ENCODE data around the gene KRT9.
A peak's percentile ranks its signal among the peaks of the same experiment; 100 is the strongest.
"Not testable (repeated sequence)": the region's sequence is repeated elsewhere in the genome, so short reads cannot be mapped to it uniquely, and the experiment has no call there.

The KRT9 gene

GRCh38 chr17:41548844-41549595 lies 22.8 kb downstream of the KRT9 start:
- TF ChIP-seq, protein P1, sequence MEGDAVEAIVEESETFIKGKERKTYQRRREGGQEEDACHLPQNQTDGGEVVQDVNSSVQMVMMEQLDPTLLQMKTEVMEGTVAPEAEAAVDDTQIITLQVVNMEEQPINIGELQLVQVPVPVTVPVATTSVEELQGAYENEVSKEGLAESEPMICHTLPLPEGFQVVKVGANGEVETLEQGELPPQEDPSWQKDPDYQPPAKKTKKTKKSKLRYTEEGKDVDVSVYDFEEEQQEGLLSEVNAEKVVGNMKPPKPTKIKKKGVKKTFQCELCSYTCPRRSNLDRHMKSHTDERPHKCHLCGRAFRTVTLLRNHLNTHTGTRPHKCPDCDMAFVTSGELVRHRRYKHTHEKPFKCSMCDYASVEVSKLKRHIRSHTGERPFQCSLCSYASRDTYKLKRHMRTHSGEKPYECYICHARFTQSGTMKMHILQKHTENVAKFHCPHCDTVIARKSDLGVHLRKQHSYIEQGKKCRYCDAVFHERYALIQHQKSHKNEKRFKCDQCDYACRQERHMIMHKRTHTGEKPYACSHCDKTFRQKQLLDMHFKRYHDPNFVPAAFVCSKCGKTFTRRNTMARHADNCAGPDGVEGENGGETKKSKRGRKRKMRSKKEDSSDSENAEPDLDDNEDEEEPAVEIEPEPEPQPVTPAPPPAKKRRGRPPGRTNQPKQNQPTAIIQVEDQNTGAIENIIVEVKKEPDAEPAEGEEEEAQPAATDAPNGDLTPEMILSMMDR (conservative IDR thresholded peaks at IDR 0.05): peak; percentile 98
- H3K27ac ChIP-seq: peak overlapping the region; percentile 69

DNA sequence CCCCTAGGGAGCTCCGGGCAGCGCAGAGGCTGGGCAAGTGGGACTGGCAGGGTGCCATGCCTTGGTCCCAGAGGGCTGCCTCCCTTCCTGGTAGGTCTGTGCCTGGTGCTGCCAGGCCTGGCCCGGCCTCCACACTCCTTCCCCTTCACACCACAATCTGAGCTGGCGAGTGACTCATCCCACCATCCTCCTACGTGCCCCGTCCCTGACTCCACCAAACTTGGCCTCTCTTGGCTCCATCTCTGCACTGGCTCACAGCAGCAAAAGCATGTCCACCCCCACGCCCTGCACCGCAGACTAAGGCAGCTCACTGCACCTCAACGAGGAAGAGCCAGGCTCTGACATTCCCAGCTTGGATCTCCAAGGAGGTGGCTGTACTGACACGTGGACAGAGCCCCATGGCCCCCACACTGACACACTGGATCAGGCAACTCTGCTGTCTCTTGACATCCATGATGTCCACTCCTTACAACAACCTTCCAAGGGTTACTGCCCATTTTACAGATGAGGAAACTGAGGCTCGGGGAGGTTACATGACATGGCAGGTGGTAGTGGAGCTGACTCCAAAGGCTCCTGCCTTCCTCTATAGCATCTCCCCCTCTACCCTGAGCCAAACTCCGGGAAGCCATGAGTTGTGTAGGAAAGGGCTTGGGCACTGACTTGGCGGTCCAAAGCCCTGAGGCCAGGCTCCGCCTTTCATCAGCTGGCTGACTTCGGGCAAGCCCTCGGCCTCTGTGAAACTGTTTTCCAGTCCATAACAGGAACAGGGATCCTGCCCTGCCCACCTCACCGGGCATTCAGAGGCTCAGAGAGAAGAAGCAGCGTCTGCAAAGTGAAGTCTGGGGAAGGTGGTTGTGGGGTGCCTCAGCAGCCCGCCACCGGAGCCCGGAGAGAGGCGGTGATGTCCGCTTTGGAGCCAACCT lies 23.7 kb downstream of the KRT9 start:
- TF ChIP-seq, protein P1 (conservative IDR thresholded peaks at IDR 0.05): no peak
- peak overlapping the region; percentile 69; the same call in 1 of the 2 replicates for H3K27ac ChIP-seq

GRCh38 chr17:41547378-41547841 lies 24.4 kb downstream of the KRT9 start:
- H3K27ac ChIP-seq: no peak overlapping the region

DNA sequence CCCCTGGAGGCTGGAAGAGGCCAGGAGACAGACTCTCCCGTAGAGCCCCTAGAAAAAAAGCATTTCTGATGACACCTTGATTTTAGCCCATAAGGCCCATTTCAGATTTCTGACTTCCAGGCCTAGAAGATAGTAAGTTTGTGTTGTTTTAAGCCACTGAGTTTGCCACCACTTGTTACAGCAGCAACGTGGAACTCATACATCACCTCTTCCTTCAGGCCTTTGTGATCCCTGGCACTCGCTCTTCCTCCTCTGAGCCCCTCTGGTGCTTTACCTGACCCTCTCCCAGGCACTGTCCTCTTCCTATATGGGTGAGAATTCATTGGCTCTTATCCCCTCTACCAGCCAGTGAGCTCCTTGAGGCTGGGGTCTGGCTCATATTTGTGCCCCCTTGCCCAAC lies 25.0 kb downstream of the KRT9 start:
- no peak overlapping the region for H3K27ac ChIP-seq
- TF ChIP-seq, protein P1 (conservative IDR thresholded peaks at IDR 0.05): no peak

More at GRCh38 chr17:41547378-41547841, 24.4 kb downstream of the KRT9 start:
- TF ChIP-seq, protein P1 (conservative IDR thresholded peaks at IDR 0.05): no peak

DNA sequence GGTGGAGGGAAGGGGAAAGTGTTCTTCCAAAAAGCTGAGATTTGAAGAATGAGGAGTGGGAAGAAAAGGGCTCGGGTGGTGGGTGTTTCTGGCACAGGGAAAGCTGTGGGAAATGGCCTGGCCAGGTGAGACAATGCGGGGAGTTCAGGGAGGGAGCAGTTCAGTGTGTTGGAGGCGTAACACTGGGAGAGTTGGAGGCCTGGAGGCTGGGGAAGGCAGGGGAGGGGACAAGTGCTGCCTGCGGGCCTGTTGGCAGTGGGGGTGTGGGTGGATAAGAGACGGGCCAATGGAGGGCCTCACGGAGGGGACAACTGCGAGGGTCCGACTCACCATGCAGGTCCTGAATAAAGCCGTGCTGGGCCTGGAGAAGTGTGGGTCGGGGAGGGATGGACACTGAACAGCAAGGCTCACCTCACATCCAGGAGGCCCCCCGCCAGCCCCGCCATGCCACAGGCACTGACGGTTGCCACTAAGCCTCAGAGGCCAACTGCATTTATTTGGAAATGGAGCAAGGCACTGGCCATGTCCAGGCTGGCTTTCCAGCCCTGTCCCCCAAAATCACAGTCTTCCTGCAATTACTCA lies 25.9 kb downstream of the KRT9 start:
- TF ChIP-seq, protein P1 (conservative IDR thresholded peaks at IDR 0.05): no peak
- H3K27ac ChIP-seq: no peak overlapping the region

DNA sequence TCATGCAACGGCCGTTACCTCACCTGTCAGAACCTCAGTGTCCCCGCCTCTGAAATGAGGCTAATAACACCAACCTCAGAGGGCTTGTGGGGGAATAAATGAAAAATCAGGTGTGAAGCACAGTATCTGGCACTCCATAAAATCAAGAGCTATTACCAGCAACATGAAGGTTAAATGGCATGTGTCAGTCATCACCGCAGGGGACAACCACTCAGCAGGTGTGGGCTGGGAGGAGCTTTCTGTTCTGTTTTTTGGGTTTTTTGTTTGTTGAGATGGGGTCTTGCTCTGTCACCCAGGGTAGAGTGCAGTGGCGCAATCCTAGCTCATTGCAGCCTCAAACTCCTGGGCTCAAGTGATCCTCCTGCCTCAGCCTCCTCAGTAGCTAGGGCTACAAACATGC lies 26.9 kb downstream of the KRT9 start:
- TF ChIP-seq, protein P1 (conservative IDR thresholded peaks at IDR 0.05): no peak
- H3K27ac ChIP-seq: no peak overlapping the region

DNA sequence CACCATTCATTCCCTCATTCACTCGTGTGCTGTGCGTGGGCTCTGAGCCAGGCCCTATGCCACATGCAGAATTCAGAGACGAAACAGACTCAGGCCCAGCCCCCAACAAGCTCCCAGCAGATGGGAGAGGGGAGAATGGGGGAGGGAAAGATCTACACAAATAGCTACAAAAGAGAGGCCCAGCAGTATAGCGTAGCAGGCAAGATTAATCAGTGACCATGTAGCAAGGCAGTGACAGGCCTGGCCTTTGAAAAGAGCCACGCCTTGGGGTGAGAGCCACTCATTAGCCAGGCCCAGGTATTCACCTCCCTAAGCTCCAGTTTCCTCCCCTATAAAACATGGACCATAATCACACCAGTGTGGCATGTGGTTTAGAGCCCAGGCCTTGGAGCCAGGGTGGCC lies 27.4 kb downstream of the KRT9 start:
- TF ChIP-seq, protein P1 (conservative IDR thresholded peaks at IDR 0.05): no peak
- no peak overlapping the region for H3K27ac ChIP-seq

DNA sequence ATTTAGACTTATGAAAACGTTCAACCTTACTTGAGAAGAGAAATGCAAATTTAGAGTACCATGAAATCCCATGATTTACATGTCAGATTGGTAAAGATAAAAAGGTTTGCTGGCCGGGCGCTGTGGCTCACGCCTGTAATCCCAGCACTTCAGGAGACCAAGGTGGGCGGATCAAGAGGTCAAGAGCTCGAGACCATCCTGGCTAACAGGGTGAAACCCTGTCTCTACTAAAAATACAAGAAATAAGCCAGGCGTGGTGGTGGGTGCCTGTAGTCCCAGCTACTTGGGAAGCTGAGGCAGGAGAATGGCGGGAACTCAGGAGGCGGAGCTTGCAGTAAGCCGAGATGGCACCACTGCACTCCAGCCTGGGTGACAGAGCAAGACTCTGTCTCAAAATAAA lies 29.1 kb downstream of the KRT9 start:
- not testable (repeated sequence) for H3K27ac ChIP-seq
